ENCODE measurements around the gene SVEP1.

- TF ChIP-seq CTCF (IDR thresholded peaks at IDR 0.05): no peak
- no peak for TF ChIP-seq POLR2A (IDR thresholded peaks at IDR 0.05)
- no peak for TF ChIP-seq EP300 (IDR thresholded peaks at IDR 0.05)
Observed at GRCh38 chr9:110443146-110443865, 136.2 kb downstream of the SVEP1 start.
